ENCODE measurements around the gene FAM186B.
A peak's percentile ranks its signal among the peaks of the same experiment; 100 is the strongest.
"Not testable (repeated sequence)": the region's sequence is repeated elsewhere in the genome, so short reads cannot be mapped to it uniquely, and the experiment has no call there.

The FAM186B gene

GRCh38 chr12:49605539-49605938, at the start of gene FAM186B:
FAM186B (minus strand) TSS chr12:49605639; CDS start chr12:49605477, 162 bp downstream.
- CTCF ChIA-PET, result interaction anchor here (0.8 to 2.2 kb wide), 4 partner anchors 13 to 317 kb away, joined by 3 to 10 read pairs (median 4); no protein-coding TSS in a partner anchor
- H3K9me3 ChIP-seq (ENCODE audit: control insufficient read depth, insufficient read depth, low read depth, low read length); H3K4me1 ChIP-seq (ENCODE audit: control insufficient read depth, insufficient read depth, low read length); H3K27ac ChIP-seq (ENCODE audit: extremely low read depth, low read depth, low read length); H3K36me3 ChIP-seq (ENCODE audit: control insufficient read depth in 2 of 2, insufficient read depth in 1 of 2, low read length in 2 of 2); H3K4me3 ChIP-seq (ENCODE audit: low read depth, low read length): not testable (repeated sequence)
- TF ChIP-seq, protein P1, sequence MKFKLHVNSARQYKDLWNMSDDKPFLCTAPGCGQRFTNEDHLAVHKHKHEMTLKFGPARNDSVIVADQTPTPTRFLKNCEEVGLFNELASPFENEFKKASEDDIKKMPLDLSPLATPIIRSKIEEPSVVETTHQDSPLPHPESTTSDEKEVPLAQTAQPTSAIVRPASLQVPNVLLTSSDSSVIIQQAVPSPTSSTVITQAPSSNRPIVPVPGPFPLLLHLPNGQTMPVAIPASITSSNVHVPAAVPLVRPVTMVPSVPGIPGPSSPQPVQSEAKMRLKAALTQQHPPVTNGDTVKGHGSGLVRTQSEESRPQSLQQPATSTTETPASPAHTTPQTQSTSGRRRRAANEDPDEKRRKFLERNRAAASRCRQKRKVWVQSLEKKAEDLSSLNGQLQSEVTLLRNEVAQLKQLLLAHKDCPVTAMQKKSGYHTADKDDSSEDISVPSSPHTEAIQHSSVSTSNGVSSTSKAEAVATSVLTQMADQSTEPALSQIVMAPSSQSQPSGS (tag by site-specific recombination; IDR thresholded peaks at IDR 0.05; ENCODE audit: low read depth), result 0 out of 2 replicates have a peak, but pooled peaks have one; percentile 35
- POLR2A ChIA-PET, result interaction anchor here (0.6 to 0.7 kb wide), 2 partner anchors 9 to 324 kb away, joined by 3 read pairs; no protein-coding TSS in a partner anchor

DNA sequence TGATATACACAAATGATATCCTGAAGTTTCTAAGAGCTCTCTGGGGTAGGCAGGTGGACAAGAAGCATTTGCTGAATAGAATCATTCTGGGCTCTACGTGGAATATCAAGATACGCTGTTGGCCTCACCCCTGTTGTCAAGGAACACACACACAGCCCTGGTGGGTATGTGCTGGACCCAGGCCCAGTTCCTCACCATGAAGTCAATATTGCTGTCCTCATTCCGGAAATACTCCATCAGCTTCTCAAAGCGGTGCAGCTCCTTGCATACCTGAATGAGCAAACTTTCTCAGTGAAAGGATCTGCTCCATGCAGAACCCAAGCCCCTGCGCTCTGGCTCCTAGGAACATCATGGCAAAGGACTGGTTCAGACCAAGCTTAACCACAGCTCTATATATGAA, 49.3 kb upstream of the FAM186B start:
- H3K27ac ChIP-seq (ENCODE audit: extremely low read depth, low read depth, low read length), result no peak overlapping the region
- H3K36me3 ChIP-seq (ENCODE audit: control insufficient read depth in 2 of 2, insufficient read depth in 1 of 2, low read length in 2 of 2), result peaks cover 0 to 50% of the 10 kb centered on the region in 2 experiments; a peak in 1 of 3 replicates
- no peaks in the 10 kb centered on the region for H3K9me3 ChIP-seq (ENCODE audit: control insufficient read depth, insufficient read depth, low read depth, low read length)
- no peak for TF ChIP-seq ZNF623 (tag by site-specific recombination; IDR thresholded peaks at IDR 0.05)
- TF ChIP-seq HOXD13 (CRISPR knock-in tag; IDR thresholded peaks at IDR 0.05; ENCODE audit: borderline replicate concordance), result no peak
- no peak for TF ChIP-seq INSM2 (tag by site-specific recombination; IDR thresholded peaks at IDR 0.05)
- no peak for TF ChIP-seq HOXA7 (CRISPR knock-in tag; IDR thresholded peaks at IDR 0.05; ENCODE audit: borderline replicate concordance)
- TF ChIP-seq ZFP3 (tag by site-specific recombination; IDR thresholded peaks at IDR 0.05; ENCODE audit: low read depth), result no peak
- TF ChIP-seq ZFP69B (tag by site-specific recombination; IDR thresholded peaks at IDR 0.05), result no peak
- no peak for TF ChIP-seq ZFHX2 (tag by site-specific recombination; conservative IDR thresholded peaks at IDR 0.05)
- TF ChIP-seq MEIS1 (CRISPR knock-in tag; IDR thresholded peaks at IDR 0.05; ENCODE audit: borderline replicate concordance), result no peak
- no peak for TF ChIP-seq PATZ1 (tag by site-specific recombination; IDR thresholded peaks at IDR 0.05)
- no peak for TF ChIP-seq ZNF280D (tag by site-specific recombination; IDR thresholded peaks at IDR 0.05)
- TF ChIP-seq ZNF521 (tag by site-specific recombination; IDR thresholded peaks at IDR 0.05), result no peak
- ChIA-PET CTCF (interaction anchor here (0.7 to 2.7 kb wide), 3 partner anchors 11 to 25 kb away, joined by 3 to 16 read pairs (median 3); no protein-coding TSS in a partner anchor), POLR2A (interaction anchor here (1.0 to 1.4 kb wide), 2 partner anchors 9 to 50 kb away, joined by 3 read pairs; no protein-coding TSS in a partner anchor)
- H3K4me3 ChIP-seq (ENCODE audit: low read depth, low read length), result no peak overlapping the region
- H3K4me1 ChIP-seq (ENCODE audit: control insufficient read depth, insufficient read depth, low read length), result no peaks in the 10 kb centered on the region

All from HEK293 (cell line).